ENCODE results near the gene TSR3.

The TSR3 gene

DNA sequence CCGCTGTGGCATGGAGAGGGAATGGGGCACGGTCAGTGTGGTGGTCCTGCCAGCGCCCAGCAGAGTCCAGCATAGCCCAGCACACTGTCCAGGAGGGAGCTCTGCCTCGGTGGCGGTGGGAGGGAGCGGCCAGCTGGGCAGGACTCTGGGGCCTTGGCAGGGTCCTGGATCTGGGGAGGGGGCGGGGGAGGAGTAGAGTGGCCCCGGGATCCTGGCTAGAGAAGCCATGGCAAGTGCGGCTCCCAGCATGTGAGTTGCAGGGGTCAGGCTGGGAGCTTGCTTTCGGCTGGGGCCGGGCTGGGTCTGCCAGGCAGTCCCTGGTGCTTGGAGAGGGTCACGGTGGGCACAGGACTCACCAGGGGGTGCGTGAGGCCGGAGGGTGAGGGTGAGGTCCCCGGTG, 3.9 kb upstream of the TSR3 start:
- no peaks in the 10 kb centered on the region for H3K36me3 ChIP-seq (ENCODE audit: low read length)
- no peaks in the 10 kb centered on the region for H3K9me2 ChIP-seq (replicated peaks; ENCODE audit: insufficient read depth, low read length)
- 0 out of 2 replicates have a peak, but pooled peaks cover 4% of the 10 kb centered on the region for H3F3A ChIP-seq (ENCODE audit: insufficient read depth)
- no peaks in the 10 kb centered on the region for H4K20me1 ChIP-seq (ENCODE audit: low read depth, low read length)
- H3K27ac ChIP-seq (ENCODE audit: low read depth, low read length): no peak overlapping the region
- no peaks in the 10 kb centered on the region for H3K27me3 ChIP-seq (ENCODE audit: low read length)
- no peaks in the 10 kb centered on the region for H3K9me3 ChIP-seq (ENCODE audit: insufficient read depth, low read length)
- peaks cover 42% of the 10 kb centered on the region for H3K79me2 ChIP-seq (ENCODE audit: insufficient read depth, low read length)
- TF ChIP-seq EZH2phosphoT487 (conservative IDR thresholded peaks at IDR 0.05; ENCODE audit: low read length): no peak
- no peak for TF ChIP-seq CTCF (IDR thresholded peaks at IDR 0.05; ENCODE audit: insufficient read depth, low read length, poor library complexity, severe bottlenecking)
- no peak overlapping the region for H3K4me3 ChIP-seq (ENCODE audit: insufficient read depth, low read length, poor library complexity, severe bottlenecking)
- no peak overlapping the region for H3K4me2 ChIP-seq (ENCODE audit: low read depth, low read length, poor library complexity, severe bottlenecking)
- no peak overlapping the region for H3K9ac ChIP-seq (ENCODE audit: low read length)
- H2AFZ ChIP-seq (ENCODE audit: low read depth, low read length, severe bottlenecking): no peak overlapping the region

GRCh38 chr16:1354815-1355540, 3.3 kb upstream of the TSR3 start:
- H3K79me2 ChIP-seq (ENCODE audit: insufficient read depth, low read length): peaks cover 42% of the 10 kb centered on the region
- no peak overlapping the region for H3K9ac ChIP-seq (ENCODE audit: low read length)
- TF ChIP-seq CTCF (IDR thresholded peaks at IDR 0.05; ENCODE audit: insufficient read depth, low read length, poor library complexity, severe bottlenecking): no peak
- no peak for TF ChIP-seq EZH2phosphoT487 (conservative IDR thresholded peaks at IDR 0.05; ENCODE audit: low read length)
- H3K4me3 ChIP-seq (ENCODE audit: insufficient read depth, low read length, poor library complexity, severe bottlenecking): no peak overlapping the region
- no peaks in the 10 kb centered on the region for H3K9me3 ChIP-seq (ENCODE audit: insufficient read depth, low read length)
- no peaks in the 10 kb centered on the region for H3K27me3 ChIP-seq (ENCODE audit: low read length)
- no peak overlapping the region for H3K27ac ChIP-seq (ENCODE audit: low read depth, low read length)
- H3K36me3 ChIP-seq (ENCODE audit: low read length): no peaks in the 10 kb centered on the region
- H4K20me1 ChIP-seq (ENCODE audit: low read depth, low read length): no peaks in the 10 kb centered on the region
- H3K4me2 ChIP-seq (ENCODE audit: low read depth, low read length, poor library complexity, severe bottlenecking): no peak overlapping the region
- H3K9me2 ChIP-seq (replicated peaks; ENCODE audit: insufficient read depth, low read length): no peaks in the 10 kb centered on the region
- H3F3A ChIP-seq (ENCODE audit: insufficient read depth): 0 out of 2 replicates have a peak, but pooled peaks cover 4% of the 10 kb centered on the region
- no peak overlapping the region for H2AFZ ChIP-seq (ENCODE audit: low read depth, low read length, severe bottlenecking)

DNA sequence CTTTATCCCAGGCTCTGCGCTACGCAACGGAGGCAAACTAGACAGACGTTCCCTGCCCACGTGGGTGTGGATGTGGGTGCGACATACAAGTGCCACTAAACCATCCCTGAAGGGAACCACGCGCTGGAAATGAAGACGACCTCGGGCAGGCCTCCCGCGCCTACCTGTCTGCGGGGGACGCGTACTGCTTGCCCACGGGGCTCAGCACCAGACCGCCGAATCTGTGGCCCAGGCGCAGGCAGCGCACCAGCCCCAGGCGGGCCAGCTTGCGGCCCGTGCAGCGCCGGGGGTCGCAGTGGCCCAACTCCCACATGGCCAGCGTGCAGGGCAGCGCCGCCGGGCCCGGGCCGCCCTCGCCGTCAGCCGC, 480 bp downstream of the TSR3 start:
- H3K27me3 ChIP-seq (ENCODE audit: low read length): no peaks in the 10 kb centered on the region
- TF ChIP-seq CTCF (IDR thresholded peaks at IDR 0.05; ENCODE audit: insufficient read depth, low read length, poor library complexity, severe bottlenecking) (no peak), EZH2phosphoT487 (conservative IDR thresholded peaks at IDR 0.05; ENCODE audit: low read length) (no peak)
- peak overlapping the region; percentile 61 for H3K4me2 ChIP-seq (ENCODE audit: low read depth, low read length, poor library complexity, severe bottlenecking)
- no peak overlapping the region for H3K27ac ChIP-seq (ENCODE audit: low read depth, low read length)
- peak overlapping the region; percentile 77 for H3K9ac ChIP-seq (ENCODE audit: low read length)
- no peaks in the 10 kb centered on the region for H3K9me2 ChIP-seq (replicated peaks; ENCODE audit: insufficient read depth, low read length)
- H3K36me3 ChIP-seq (ENCODE audit: low read length): no peaks in the 10 kb centered on the region
- no peaks in the 10 kb centered on the region for H4K20me1 ChIP-seq (ENCODE audit: low read depth, low read length)
- peaks cover 42% of the 10 kb centered on the region for H3K79me2 ChIP-seq (ENCODE audit: insufficient read depth, low read length)
- H3F3A ChIP-seq (ENCODE audit: insufficient read depth): no peaks in the 10 kb centered on the region
- no peaks in the 10 kb centered on the region for H3K9me3 ChIP-seq (ENCODE audit: insufficient read depth, low read length)
- peak overlapping the region; percentile 70 for H3K4me3 ChIP-seq (ENCODE audit: insufficient read depth, low read length, poor library complexity, severe bottlenecking)
- peak overlapping the region; percentile 76 for H2AFZ ChIP-seq (ENCODE audit: low read depth, low read length, severe bottlenecking)
